GM18519 (cell line): Measurements from ENCODE around the gene LAMA5.

Experiments used
- ATAC-seq: cut with Tn5 transposase; IDR thresholded peaks from one replicate; pipeline ENCODE4 v1.9.1; 2021; ENCODE audit warnings: mild to moderate bottlenecking, moderate library complexity; ENCODE audit not compliant: unreplicated experiment, low FRiP score

LAMA5 gene

GRCh38 chr20:62371588-62372041 lies 4.5 kb upstream of the LAMA5 start:
- ATAC-seq, result no peak

GRCh38 chr20:62370807-62371587 lies 3.9 kb upstream of the LAMA5 start:
- no peak for ATAC-seq

GRCh38 chr20:62370115-62370806 lies 3.1 kb upstream of the LAMA5 start:
- ATAC-seq, result no peak

GRCh38 chr20:62369815-62370114 lies 2.7 kb upstream of the LAMA5 start:
- no peak for ATAC-seq

- ATAC-seq, result no peak
These were observed 2.1 kb upstream of the LAMA5 start for GRCh38 chr20:62368976-62369814.

DNA sequence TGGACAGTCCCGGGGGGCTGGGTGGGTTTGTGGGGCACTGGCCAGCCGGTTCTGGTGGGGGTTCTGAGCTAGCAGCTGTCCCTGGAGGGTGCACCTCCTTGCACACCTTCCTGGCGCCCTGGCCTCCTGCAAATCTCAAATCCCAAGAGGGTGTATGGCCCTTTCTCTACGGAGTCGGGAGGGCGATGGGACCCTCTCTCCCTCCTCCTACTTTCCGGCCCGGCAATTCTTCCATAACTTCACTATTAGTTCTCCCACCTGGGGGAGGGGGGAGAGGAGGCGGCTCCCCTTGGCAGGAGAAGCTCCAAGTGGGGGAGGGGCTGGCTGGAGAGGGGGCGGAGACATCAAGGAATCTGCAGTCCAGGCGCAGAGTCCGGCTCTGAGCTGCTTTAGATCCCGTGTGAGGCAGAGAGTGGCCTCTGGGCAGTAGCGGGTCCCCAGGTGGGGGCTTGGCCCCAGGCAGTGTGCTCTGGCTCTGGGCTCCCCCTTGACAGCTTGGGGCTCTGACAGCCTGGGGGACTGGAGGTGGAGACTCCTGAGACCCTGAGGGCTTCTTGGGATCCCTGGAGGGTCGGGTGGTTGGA lies 1.4 kb upstream of the LAMA5 start:
- no peak for ATAC-seq

DNA sequence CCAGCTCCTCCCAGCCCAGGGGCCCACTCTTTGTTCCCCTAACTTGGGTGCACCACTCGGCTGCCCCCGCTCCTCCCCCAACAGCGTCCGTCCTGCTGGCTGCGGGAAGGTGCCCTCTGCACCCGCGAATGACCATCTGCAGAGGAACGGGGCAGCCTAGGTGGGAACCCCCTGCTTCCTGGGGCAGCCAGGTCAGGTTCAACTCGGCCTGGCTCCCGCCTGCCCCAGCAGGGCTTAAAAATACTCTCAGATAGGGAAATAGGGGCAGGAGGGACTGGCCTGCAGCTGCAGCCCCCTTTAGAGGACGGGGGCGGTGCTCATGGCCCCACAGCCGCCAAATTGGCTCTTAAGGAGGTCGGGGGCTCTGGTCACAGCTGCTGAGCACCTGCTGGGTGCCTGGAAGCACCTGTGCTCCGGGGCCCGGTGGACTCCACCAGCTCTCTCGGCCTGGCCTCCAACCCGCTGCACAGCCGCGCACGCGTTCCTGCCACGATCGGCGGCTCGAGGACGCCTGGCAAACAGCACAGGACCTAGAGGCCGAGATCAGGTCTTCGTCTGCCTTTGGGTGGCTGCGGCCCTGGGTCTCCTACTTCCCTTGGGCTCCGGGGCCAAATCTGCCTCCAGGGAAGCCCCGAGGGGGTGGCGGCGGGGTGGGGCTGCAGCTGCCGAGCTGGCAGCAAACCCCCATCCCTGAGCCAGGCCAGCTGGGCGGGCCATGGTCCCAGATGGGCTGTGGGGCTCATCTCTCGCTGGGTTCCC lies 700 bp upstream of the LAMA5 start:
- ATAC-seq, result no peak

DNA sequence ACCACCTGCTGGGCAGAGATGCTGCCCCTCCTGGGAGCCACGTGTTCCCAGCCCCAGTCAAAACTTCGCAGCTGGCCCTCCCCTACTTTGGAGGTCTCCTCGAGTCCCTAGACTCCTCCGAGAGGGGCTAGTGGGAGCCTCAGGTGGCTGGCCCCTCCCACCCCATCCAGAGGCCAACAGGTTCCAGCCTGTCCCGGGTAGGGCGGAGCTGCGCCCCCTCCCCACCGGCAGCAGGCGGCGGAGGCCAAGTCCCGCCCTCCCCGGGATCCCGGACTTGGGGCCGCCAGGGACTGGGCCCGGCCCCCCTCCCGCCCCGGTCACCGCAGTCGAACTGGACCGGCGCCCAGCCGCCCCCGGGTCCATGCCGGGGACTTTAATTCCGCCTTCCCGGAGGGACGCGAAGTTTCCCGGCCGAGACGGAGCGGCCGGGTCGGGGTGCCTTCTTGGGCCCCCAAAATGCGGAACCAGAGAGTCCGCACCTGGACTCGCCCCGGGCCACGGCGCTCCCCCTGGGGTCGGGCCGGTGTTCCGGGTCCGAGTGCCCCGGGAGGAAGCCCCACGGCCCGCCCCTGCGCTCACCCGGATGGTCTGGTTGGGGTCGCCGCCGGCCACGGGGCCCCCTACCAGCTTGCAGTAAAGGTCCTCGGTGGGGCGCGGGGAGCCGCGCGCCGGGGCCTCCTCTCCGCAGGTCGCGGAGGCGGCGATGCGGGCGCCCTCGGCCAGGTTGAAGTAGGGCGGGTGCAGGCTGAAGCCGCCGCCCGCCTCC lies 559 bp downstream of the LAMA5 start:
- ATAC-seq, result no peak

DNA sequence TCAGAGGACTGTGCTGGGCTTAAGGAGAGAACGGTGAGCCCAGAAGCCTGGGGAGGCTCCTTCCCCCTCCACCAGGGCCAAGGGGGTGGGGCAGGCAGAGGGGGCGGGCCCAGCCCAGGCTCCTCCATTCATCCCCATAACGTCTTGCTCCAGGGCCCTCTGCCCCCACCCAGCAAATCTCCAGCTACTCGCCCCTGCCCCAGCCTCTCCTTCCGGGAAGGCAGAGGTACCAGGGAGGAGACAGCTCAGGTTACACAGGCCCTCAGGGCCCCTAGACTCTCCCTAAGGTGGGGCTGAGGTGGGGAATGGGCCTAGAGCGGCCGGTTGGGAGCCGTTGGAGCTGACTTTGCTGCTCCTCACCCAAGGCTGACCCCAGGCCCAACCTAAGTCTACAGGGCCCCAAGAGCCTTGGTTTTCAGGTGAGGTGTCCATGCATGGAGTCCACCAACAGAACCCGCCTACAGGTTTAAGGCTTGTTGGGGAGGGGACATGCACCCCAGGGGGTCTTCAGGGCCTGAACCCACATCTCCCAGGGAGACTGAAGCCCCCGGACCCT lies 1.2 kb downstream of the LAMA5 start:
- no peak for ATAC-seq

DNA sequence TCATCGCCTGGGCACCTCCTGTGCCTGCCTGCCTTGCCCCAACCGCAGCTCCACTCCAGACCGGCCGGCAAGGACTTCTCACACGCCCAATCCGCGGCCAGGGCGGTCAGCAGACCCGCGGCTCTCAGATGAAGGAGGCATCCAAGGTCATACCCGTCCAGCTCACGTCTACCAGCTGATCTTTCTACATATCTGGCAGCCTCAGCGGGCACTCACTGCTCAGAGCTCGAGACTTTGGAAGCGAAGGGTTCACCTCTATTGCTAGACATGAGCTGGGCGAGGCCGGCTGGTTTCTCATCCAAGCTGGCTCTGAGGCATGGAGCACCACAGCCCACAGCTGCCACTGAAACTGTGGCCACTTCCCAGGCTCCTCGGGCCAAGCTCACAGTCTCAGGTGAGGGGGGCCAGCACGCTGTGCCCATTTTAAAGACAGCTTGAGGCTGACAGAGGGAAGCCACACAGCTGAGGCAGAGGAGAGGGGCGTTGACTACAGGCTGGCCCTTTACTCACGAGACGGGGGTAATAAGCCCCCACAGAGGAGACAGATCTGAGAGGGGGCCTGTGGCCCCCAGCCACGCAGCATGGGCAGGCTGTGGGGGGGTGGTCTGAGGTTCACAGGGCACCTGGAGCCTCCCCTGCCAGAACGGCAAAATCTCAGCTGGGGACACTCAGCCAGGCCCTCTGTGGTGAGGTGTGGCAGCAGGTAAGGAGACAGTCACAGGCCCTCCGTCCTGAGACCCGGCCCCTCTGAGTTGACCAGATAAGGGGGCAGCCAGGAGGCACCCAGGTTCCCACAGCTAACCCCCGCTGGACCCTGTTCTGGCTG lies 2.0 kb downstream of the LAMA5 start:
- ATAC-seq, result no peak

DNA sequence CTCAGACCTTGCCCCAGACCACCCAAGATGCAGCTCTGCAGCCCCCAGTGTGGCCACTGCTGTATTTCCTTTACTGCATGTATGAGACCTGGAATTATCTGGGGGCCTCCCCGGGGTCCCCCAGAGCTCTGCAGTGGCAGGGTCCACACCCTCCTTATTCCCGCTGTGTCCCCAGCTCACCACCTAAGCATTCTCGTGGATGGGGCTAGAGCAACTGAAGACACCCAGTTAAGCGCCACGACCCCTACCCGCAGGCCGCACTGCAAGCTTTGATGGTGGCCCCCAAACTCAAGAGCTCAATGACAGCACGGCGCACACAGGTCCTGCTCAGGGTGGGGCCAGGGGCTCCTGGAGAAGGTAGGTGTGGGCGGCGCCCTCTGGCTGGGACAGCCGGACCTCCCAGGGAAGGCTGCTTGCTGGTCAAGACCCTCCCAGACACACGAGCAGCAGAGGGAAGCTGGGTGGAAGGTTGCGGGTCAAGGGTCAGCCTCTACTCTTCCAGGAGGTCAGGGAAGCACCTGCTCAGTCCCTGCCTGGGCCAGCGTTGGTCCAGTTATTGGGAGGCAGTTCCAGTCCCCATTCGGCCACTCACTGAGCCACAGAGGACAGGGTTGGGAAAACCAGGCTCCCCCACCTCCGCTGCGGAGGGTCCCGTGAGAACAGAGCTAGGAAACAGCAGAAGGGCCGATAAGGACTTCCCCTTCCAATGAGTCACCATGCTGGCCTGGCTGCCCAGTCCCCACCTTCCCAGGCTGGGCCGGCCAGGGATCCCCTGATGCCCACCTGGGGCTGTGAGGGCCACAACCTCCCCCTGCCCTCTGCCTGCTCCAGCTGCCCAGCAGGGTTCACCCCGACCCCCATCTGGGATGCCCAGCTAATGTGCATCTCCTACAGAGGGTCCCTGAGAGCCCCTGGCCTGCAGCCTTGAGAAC lies 2.9 kb downstream of the LAMA5 start:
- no peak for ATAC-seq

- no peak for ATAC-seq
These were observed 3.9 kb downstream of the LAMA5 start for GRCh38 chr20:62362991-62363919.

DNA sequence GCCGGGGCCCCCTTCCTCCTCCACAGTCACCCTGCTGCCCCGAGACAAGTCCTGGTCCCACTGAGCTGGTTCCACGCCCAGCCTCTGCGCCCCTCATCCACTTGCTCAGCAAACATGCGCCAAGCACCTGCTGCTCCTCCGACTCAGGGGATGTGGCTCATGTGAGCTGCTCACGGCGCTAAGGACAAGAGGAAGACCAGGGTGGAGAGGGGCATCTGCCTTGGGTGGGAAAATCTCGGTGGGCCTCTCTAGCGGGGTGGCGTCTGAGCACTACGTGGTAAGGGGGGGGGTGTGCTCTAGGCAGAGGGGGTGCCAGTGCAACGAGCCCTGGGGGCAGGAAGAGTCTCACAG lies 4.5 kb downstream of the LAMA5 start:
- ATAC-seq, result no peak

- no peak for ATAC-seq
These were observed 5.1 kb downstream of the LAMA5 start for GRCh38 chr20:62361799-62362589.
